WERI-Rb-1 (cell line): ENCODE measurements around the gene CNTNAP2.

Source experiments
- DNase-seq: peaks from one replicate; pipeline ENCODE4 v3.0.0-alpha.2; 2020
- H3K27ac ChIP-seq: fragments of 250-450 bp; sonication (Bioruptor Pico); 2 replicates; pipeline ENCODE4 v1.5.1; 2020; ENCODE audit warnings: mild to moderate bottlenecking, moderate library complexity
- H3K27me3 ChIP-seq: fragments of 250-450 bp; sonication (Bioruptor Pico); 2 replicates; pipeline ENCODE4 v1.5.1; 2021; ENCODE audit warnings: mild to moderate bottlenecking, low read depth, moderate library complexity; ENCODE audit not compliant: insufficient read depth, severe bottlenecking
- H3K36me3 ChIP-seq: fragments of 250-450 bp; sonication (Bioruptor Pico); 2 replicates; pipeline ENCODE4 v1.5.1; 2020; ENCODE audit warnings: mild to moderate bottlenecking, moderate library complexity
- H3K4me3 ChIP-seq: 2 replicates; pipeline ENCODE4 v1.5.1; 2011; ENCODE audit warnings: low read depth, mild to moderate bottlenecking, control low read depth, low read length
- H3K9me3 ChIP-seq: fragments of 250-450 bp; sonication (Bioruptor Pico); 2 replicates; pipeline ENCODE4 v1.5.1; 2021; ENCODE audit warnings: mild to moderate bottlenecking, moderate library complexity; ENCODE audit not compliant: severe bottlenecking
- CTCF ChIP-seq: IDR thresholded peaks from 2 replicates; pipeline ENCODE4 v1.5.1; 2011; ENCODE audit warnings: low read depth, mild to moderate bottlenecking, control low read depth, inconsistent platforms, low read length

The CNTNAP2 gene

GRCh38 chr7:147509035-147509501, 1392.5 kb downstream of the CNTNAP2 start:
- Histone ChIP-seq H3K27ac (no peak overlapping the region), H3K9me3 (no peaks in the 10 kb centered on the region), H3K4me3 (no peak overlapping the region), H3K27me3 (no peaks in the 10 kb centered on the region), H3K36me3 (no peaks in the 10 kb centered on the region)
- no peak for DNase-seq
- TF ChIP-seq CTCF, result no peak

DNA sequence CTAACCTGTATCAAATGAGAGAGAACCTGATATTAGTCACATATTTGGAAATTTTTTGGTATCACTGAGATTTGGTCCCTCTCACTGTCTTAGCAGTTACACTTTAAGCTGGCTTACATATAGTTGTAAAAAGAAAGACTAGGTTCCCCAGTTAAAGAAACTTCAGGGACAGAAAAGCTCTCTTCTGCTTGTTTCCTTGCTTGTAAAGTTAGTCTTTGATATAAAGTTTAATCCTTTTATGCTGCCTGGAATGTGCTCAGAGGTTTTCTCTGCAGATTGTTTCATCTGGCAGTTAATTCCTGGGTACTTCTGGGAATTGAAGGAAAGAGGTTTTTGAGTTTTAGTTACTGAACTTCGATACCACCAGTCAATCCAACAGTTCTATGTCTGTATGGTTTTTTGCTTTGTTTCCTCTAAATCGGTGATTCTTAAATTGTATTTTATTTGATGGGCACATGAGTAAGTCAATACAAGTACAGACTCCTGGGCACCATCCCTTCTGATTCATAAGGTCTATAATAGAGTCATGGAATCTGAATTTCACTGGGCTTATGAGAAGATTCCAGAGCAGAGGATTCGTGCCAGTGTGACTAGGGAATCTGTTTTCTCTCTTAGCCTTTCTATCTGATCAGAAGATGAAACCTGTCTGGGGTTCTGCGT, 1393.1 kb downstream of the CNTNAP2 start:
- Histone ChIP-seq H3K36me3 (no peaks in the 10 kb centered on the region), H3K27ac (no peak overlapping the region), H3K9me3 (no peaks in the 10 kb centered on the region), H3K27me3 (no peaks in the 10 kb centered on the region), H3K4me3 (no peak overlapping the region)
- no peak for DNase-seq
- TF ChIP-seq CTCF, result no peak

DNA sequence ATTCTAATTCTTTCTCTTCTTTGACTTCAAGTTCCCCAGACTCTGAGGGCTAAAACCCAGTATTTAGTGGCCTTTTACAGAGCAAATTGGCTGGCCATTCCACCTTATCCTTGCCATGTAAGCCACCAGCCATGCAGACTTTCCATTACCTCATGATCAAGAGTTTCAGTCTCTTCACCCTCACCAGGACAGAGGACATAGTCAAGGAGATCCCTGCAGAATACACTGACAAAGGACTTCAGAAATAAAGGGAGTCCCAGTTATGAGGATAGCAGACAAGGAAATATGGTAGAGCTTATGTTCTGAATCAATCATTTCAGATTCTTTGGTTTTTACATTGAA, 1393.6 kb downstream of the CNTNAP2 start:
- DNase-seq, result no peak
- no peak overlapping the region for H3K27ac ChIP-seq
- no peaks in the 10 kb centered on the region for H3K27me3 ChIP-seq
- H3K9me3 ChIP-seq, result no peaks in the 10 kb centered on the region
- H3K36me3 ChIP-seq, result no peaks in the 10 kb centered on the region
- H3K4me3 ChIP-seq, result no peak overlapping the region
- TF ChIP-seq CTCF, result no peak

DNA sequence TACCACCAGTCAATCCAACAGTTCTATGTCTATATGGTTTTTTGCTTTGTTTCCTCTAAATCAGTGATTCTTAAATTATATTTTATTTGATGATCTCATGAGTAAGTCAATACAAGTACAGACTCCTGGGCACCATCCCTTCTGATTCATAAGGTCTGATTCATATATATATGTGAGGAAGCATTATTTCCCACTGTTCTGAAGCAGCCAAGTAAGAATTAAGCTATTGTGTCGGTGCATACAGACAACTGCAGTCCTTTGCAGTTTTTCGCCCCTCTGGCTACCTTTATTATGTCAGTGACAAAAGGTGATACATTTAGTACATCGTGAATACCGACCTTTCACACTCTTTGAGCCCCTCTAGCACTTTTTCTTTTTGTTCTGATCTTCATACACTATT, 1394.3 kb downstream of the CNTNAP2 start:
- Histone ChIP-seq H3K9me3 (no peaks in the 10 kb centered on the region), H3K27ac (no peak overlapping the region), H3K4me3 (no peak overlapping the region), H3K36me3 (no peaks in the 10 kb centered on the region), H3K27me3 (no peaks in the 10 kb centered on the region)
- no peak for TF ChIP-seq CTCF
- no peak for DNase-seq

DNA sequence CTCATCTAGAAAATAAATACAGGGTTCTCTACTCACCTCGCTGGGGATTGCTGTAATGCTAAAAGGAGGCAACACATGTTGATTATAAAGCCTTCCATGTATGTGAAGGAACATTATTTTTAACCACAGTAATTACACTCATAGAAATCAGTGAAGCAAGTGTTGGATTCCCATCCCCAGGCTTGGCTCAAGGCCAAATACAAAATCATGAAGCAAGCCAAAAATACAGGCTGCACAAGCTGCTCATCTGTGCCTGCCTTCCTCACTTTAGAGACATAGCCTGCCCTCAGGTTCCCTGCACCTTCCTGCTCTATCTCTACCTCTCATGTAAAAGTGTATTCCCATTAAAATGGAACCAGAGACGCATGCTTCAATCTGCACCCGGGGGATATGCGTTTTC, 1396.8 kb downstream of the CNTNAP2 start:
- no peak for TF ChIP-seq CTCF
- no peak overlapping the region for H3K4me3 ChIP-seq
- no peaks in the 10 kb centered on the region for H3K27me3 ChIP-seq
- no peak for DNase-seq
- no peaks in the 10 kb centered on the region for H3K36me3 ChIP-seq
- no peak overlapping the region for H3K27ac ChIP-seq
- H3K9me3 ChIP-seq, result no peaks in the 10 kb centered on the region

DNA sequence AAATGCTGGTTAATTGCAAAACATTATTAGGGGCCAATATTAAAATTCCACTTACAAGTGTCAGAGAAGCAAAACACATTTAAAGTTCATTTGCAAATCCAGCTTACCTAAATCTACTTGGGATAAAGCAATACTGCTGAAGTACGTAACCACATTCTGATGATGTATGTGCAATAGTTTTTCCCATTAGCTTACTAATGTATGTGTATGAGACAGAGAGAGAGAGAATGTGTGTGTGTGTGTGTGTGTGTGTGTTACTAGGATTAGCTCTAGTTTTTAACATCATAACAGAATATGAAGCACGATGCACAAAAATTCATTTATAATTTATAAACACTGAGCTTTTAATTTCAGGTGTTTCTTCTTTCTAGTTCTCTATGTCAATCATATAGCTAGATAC, 1399.8 kb downstream of the CNTNAP2 start:
- Histone ChIP-seq H3K36me3 (no peaks in the 10 kb centered on the region), H3K27me3 (no peaks in the 10 kb centered on the region), H3K27ac (no peak overlapping the region), H3K9me3 (no peaks in the 10 kb centered on the region), H3K4me3 (no peak overlapping the region)
- no peak for DNase-seq
- no peak for TF ChIP-seq CTCF
